Activated naive CD8-positive, alpha-beta T cell treated with anti-CD3 and anti-CD28 coated beads, Interleukin-2, amount 50 U/mL, for 24 hours (primary cell): ENCODE data around the gene SUGP1.
"Not testable (repeated sequence)": the region's sequence is repeated elsewhere in the genome, so short reads cannot be mapped to it uniquely, and the experiment has no call there.

Experiments
- ATAC-seq: fragments of 150-1000 bp; cut with Tn5 transposase; one replicate; pipeline ENCODE4 v1.10.0; 2021
- DNase-seq: peaks from one replicate; pipeline ENCODE4 v3.0.0; 2021
- H3K27ac Mint-ChIP-seq: one replicate; pipeline ENCODE4 v1.8.0; 2021; ENCODE audit warnings: mild to moderate bottlenecking, mixed read lengths
- H3K27me3 Mint-ChIP-seq: one replicate; pipeline ENCODE4 v1.8.0; 2021; ENCODE audit warnings: mixed read lengths
- H3K36me3 Mint-ChIP-seq: one replicate; pipeline ENCODE4 v1.8.0; 2021; ENCODE audit warnings: low read depth, mixed read lengths
- H3K4me1 Mint-ChIP-seq: one replicate; pipeline ENCODE4 v1.8.0; 2021; ENCODE audit warnings: mixed read lengths
- H3K4me3 Mint-ChIP-seq: one replicate; pipeline ENCODE4 v1.8.0; 2021; ENCODE audit warnings: mild to moderate bottlenecking, moderate library complexity, mixed read lengths
- H3K9me3 Mint-ChIP-seq: one replicate; pipeline ENCODE4 v1.8.0; 2021; ENCODE audit warnings: mixed read lengths

Gene SUGP1

DNA sequence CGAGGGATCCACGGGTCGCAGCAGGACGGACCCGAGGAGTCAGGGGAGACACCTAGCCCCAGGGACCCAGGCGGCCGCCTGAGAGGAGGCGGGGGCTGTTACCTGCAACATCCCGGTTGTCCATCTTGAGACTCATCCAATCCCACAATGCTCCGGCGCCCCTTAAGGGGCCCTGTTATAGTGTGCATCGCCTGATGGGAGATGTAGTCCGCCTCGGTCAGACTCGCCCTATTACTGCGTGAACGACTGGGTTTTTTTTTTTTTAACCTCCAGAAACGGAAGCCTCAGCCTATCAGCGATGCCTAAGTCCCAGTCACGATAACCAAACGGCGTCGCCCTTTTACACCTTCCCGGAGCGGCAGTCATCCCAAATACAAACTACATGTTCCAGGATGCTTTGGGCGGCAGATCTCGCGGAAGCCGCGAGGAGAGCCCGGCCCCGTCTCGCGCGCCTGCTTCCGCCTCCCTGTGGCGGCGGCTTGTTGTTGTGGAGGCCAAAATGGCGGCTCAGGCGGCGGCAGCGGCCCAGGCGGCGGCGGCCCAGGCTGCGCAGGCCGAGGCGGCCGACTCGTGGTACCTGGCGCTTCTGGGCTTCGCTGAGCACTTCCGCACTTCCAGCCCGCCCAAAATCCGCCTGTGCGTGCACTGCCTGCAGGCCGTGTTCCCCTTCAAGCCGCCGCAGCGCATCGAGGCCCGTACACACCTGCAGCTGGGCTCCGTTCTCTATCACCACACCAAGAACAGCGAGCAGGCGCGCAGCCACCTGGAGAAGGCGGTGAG lies at the start of gene SUGP1, which contains the start of gene MAU2:
Gene SUGP1, minus strand, starts transcription at position 149 of the 780 bp plus-strand sequence. Its CDS starts 13 bp downstream, at position 136.
Gene MAU2, plus strand, starts transcription at position 469 of the 780 bp plus-strand sequence. Its CDS starts 31 bp downstream, at position 500.
- Mint-ChIP-seq H3K27ac (peak within 1 kb of the TSS; percentile 99), H3K27me3 (no peaks in the 10 kb centered on the region), H3K4me1 (peaks cover 36% of the 10 kb centered on the region)

GRCh38 chr19:19368087-19368486 lies 47.8 kb upstream of the SUGP1 start:
- H3K4me3 Mint-ChIP-seq = no peak overlapping the region
- no peaks in the 10 kb centered on the region for H3K27me3 Mint-ChIP-seq
- no peaks in the 10 kb centered on the region for H3K9me3 Mint-ChIP-seq
- H3K27ac Mint-ChIP-seq = no peak overlapping the region
- no peak for DNase-seq
- peaks cover 25% of the 10 kb centered on the region for H3K4me1 Mint-ChIP-seq
- ATAC-seq = no peak
- H3K36me3 Mint-ChIP-seq = no peaks in the 10 kb centered on the region

More for the DNA sequence above, at the start of gene SUGP1, which contains the start of gene MAU2:
- ATAC-seq (peak; percentile 96), DNase-seq (peak; percentile 87)
- no peaks in the 10 kb centered on the region for H3K9me3 Mint-ChIP-seq
- H3K4me3 Mint-ChIP-seq = peak within 1 kb of the TSS; percentile 86
- H3K36me3 Mint-ChIP-seq = peaks cover 19% of the 10 kb centered on the region

DNA sequence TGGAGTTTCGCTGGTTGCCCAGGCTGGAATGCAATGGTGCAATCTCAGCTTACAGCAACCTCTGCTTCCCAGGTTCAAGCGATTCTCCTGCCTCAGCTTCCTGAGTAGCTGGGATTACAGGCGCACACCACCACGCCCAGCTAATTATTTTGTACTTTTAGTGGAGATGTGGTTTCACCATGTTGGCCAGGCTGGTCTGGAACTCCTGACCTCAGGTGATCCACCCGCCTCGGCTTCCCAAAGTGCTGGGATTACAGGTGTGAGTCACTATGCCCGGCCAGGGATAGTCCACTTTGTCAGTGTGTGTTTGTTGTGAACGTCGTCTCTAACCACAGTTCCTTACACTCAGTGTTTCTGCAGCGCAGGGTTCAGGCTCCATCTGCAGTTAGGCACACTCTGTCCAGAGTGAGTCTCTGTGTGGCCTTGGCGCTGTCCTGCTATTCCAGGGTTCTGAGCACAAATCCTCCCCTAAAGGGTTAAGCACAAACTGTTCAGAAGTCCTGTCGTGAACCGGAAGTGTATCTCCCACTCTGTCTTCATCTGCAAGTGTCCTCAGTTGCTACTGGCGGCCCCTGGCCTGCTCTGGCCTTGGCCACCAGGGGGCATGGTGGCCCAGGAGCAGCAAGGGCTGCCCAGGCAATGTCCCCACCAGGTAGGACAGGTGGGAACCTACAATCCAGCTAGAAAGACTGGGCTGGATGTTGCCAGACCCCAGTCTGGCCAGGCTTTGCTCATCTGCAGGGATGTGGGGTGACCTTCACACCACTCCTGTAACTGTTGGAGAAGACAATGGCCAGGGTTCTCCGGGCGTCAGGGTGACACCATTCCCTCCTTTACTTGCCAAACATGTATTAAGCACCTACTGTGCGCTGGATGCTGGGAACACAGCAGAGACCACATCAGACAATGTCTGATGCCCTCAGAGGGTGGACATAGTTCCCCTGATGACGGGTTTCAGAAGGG lies 46.4 kb upstream of the SUGP1 start:
- peaks cover 21% of the 10 kb centered on the region for H3K4me1 Mint-ChIP-seq
- H3K36me3 Mint-ChIP-seq = no peaks in the 10 kb centered on the region
- DNase-seq (peak; percentile 75), ATAC-seq (peak; percentile 95)
- H3K27me3 Mint-ChIP-seq = no peaks in the 10 kb centered on the region
- H3K27ac Mint-ChIP-seq = peak overlapping the region; percentile 70
- no peak overlapping the region for H3K4me3 Mint-ChIP-seq
- H3K9me3 Mint-ChIP-seq = no peaks in the 10 kb centered on the region

- Mint-ChIP-seq H3K4me1 (peaks cover 30% of the 10 kb centered on the region), H3K27me3 (no peaks in the 10 kb centered on the region), H3K9me3 (no peaks in the 10 kb centered on the region), H3K27ac (no peak overlapping the region), H3K36me3 (peaks cover 3% of the 10 kb centered on the region), H3K4me3 (no peak overlapping the region)
- no peak for ATAC-seq
- DNase-seq = no peak
Measured at GRCh38 chr19:19362075-19362474, 41.8 kb upstream of the SUGP1 start.

- Mint-ChIP-seq H3K36me3 (peaks cover 3% of the 10 kb centered on the region), H3K9me3 (no peaks in the 10 kb centered on the region), H3K4me3 (peak overlapping the region; percentile 11), H3K27ac (peak overlapping the region; percentile 22), H3K27me3 (no peaks in the 10 kb centered on the region), H3K4me1 (peaks cover 24% of the 10 kb centered on the region)
- peak; percentile 79 for ATAC-seq
- DNase-seq = peak; percentile 79
Measured at GRCh38 chr19:19361075-19361594, 40.8 kb upstream of the SUGP1 start.

DNA sequence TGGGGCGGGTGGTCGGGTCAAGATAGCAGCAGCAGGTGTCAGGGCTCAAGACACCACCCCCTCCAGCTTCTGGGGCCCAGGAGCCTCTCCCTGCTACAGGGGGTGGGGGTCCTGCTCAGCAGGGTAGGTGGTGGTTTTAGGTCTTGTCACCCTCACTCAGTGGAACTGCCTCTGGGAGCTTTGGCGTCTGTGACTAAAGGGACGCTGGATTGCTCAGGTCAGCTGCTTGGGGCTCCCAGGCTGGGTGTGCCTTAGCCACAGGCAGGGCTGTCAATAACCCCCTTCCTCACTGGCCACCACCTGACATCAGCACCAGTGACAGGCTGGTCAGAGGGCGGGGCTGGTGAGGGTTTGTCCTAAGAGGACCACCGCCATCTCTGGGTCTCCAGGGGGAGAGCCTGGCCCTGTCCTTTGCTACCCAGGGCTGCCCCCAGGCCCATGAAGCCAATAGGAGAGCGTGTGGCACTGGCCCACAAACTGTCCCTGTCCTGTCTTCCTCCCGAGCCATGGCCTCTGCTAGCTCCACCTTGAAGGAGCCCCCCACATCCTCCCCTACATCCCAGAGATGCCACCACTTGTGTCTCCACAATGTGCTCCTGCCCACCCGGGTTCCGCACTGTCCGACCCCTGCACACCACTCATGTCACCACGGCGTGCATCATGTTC lies 36.7 kb upstream of the SUGP1 start:
- H3K27me3 Mint-ChIP-seq = no peaks in the 10 kb centered on the region

DNA sequence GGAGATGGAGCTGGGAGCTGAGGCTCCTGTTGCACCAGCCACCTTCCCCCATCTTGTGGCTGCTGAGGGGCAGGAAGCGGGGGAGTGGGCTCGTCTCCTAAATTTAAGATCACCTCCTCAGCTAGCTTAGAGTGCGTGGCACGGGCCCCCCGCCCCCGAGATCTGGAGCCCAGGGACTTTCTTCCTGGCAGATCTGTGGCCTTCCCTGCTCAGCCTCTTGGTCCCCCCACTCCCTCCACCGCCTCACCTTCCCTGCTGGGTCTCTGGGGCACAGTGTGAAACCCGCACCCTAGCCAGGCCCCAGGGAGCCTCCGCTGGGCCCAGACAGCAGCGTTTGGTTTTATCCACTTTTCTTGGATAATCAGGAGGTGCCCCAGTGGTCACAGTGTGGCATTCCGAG lies 36.2 kb upstream of the SUGP1 start:
- ATAC-seq = no peak
- Mint-ChIP-seq H3K27ac (no peak overlapping the region), H3K4me1 (peaks cover 10% of the 10 kb centered on the region), H3K9me3 (no peaks in the 10 kb centered on the region), H3K4me3 (no peak overlapping the region), H3K27me3 (no peaks in the 10 kb centered on the region), H3K36me3 (peaks cover 7% of the 10 kb centered on the region)
- DNase-seq = no peak

More for the DNA sequence above, 36.7 kb upstream of the SUGP1 start:
- H3K9me3 Mint-ChIP-seq = no peaks in the 10 kb centered on the region
- peaks cover 7% of the 10 kb centered on the region for H3K36me3 Mint-ChIP-seq
- no peak overlapping the region for H3K4me3 Mint-ChIP-seq
- peak overlapping the region; percentile 29 for H3K27ac Mint-ChIP-seq
- H3K4me1 Mint-ChIP-seq = peaks cover 12% of the 10 kb centered on the region
- DNase-seq (no peak), ATAC-seq (no peak)

GRCh38 chr19:19355606-19356139 lies 35.4 kb upstream of the SUGP1 start:
- Mint-ChIP-seq H3K27me3 (no peaks in the 10 kb centered on the region), H3K9me3 (no peaks in the 10 kb centered on the region), H3K36me3 (peaks cover 7% of the 10 kb centered on the region), H3K4me1 (peaks cover 4% of the 10 kb centered on the region), H3K27ac (no peak overlapping the region), H3K4me3 (no peak overlapping the region)
- DNase-seq (no peak), ATAC-seq (no peak)

GRCh38 chr19:19354932-19355331 lies 34.6 kb upstream of the SUGP1 start:
- H3K36me3 Mint-ChIP-seq = peaks cover 7% of the 10 kb centered on the region
- no peaks in the 10 kb centered on the region for H3K4me1 Mint-ChIP-seq
- no peak for ATAC-seq
- no peak for DNase-seq
- H3K4me3 Mint-ChIP-seq = no peak overlapping the region
- H3K9me3 Mint-ChIP-seq = no peaks in the 10 kb centered on the region
- no peak overlapping the region for H3K27ac Mint-ChIP-seq
- no peaks in the 10 kb centered on the region for H3K27me3 Mint-ChIP-seq

DNA sequence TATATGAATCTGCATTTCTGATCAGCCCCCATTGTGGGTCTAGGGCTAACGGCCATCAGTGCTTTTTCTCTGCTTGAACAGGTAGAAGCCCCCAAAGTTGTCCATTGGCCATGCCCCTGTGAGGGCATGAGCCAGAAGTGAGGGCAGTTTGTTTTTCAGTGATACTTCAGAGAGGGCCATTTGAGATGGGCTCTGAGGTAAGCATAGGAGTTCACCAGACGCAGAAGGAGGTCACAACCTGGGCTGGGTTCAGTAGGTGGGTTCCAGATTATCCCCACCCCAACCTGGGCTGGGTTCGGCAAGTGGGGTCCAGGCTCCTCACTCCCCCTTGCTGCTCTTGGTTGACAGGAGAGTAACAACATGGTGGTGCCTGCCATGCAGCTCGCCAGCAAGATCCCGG lies 33.7 kb upstream of the SUGP1 start:
- H3K27me3 Mint-ChIP-seq = no peaks in the 10 kb centered on the region
- no peak overlapping the region for H3K27ac Mint-ChIP-seq
- peaks cover 11% of the 10 kb centered on the region for H3K36me3 Mint-ChIP-seq
- H3K4me3 Mint-ChIP-seq = no peak overlapping the region
- no peak for DNase-seq
- no peaks in the 10 kb centered on the region for H3K4me1 Mint-ChIP-seq
- H3K9me3 Mint-ChIP-seq = no peaks in the 10 kb centered on the region
- ATAC-seq = no peak

DNA sequence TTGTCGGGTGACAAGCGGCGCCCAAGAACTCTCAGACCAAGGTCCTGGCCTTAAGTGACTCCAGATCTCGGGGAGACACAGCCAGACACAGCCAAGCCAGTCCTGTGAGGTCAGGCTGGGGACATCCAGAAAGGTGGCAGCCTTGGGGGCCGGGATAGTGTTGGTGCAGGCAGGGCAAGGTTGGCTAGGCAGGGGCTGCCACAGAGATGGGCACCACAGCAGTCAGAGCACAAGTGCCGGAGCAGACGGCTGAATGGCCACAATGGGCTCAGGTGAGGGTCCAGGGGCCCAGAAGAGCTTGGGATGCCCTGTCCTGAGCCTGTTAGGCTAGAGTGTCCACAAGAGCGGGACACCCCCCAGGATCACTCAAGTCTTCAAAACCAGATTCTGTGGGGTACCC lies 32.5 kb upstream of the SUGP1 start:
- Mint-ChIP-seq H3K4me3 (no peak overlapping the region), H3K36me3 (peaks cover 11% of the 10 kb centered on the region)
- no peak for ATAC-seq

GRCh38 chr19:19350756-19351155 lies 30.4 kb upstream of the SUGP1 start:
- H3K9me3 Mint-ChIP-seq, DNase-seq, H3K4me1 Mint-ChIP-seq, H3K4me3 Mint-ChIP-seq, H3K27me3 Mint-ChIP-seq, H3K27ac Mint-ChIP-seq, ATAC-seq: not testable (repeated sequence)
- peaks cover 15% of the 10 kb centered on the region for H3K36me3 Mint-ChIP-seq

More for the DNA sequence above, 32.5 kb upstream of the SUGP1 start:
- no peaks in the 10 kb centered on the region for H3K27me3 Mint-ChIP-seq
- H3K27ac Mint-ChIP-seq = no peak overlapping the region
- no peak for DNase-seq
- no peaks in the 10 kb centered on the region for H3K9me3 Mint-ChIP-seq
- no peaks in the 10 kb centered on the region for H3K4me1 Mint-ChIP-seq

DNA sequence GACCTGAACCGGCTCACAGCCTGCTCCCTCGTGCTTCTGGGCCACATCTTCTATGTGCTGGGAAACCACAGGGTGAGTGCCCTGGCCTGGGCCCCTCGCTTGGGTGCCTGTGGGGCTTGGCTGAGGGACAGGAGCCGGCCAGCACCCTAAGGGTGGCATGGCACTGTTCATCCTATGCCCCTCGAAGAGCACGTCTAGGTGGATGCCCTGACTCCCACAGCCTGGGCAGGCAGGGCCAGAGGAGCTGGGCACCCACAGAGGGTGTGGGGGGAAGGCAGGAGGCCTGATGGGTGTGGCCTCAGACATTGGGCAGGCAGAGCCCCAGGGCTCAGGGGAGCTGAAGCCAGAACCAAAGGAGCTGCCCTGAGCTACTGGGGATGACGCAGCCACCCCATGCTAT lies 29.1 kb upstream of the SUGP1 start:
- Mint-ChIP-seq H3K4me1 (no peaks in the 10 kb centered on the region), H3K27ac (no peak overlapping the region), H3K27me3 (no peaks in the 10 kb centered on the region), H3K36me3 (peaks cover 22% of the 10 kb centered on the region), H3K9me3 (no peaks in the 10 kb centered on the region), H3K4me3 (no peak overlapping the region)
- ATAC-seq (no peak), DNase-seq (no peak)

- Mint-ChIP-seq H3K9me3 (no peaks in the 10 kb centered on the region), H3K27ac (no peak overlapping the region), H3K4me1 (no peaks in the 10 kb centered on the region), H3K27me3 (no peaks in the 10 kb centered on the region), H3K4me3 (no peak overlapping the region), H3K36me3 (peaks cover 21% of the 10 kb centered on the region)
- no peak for DNase-seq
- peak; percentile 9 for ATAC-seq
Measured at GRCh38 chr19:19348266-19348665, 28.0 kb upstream of the SUGP1 start.
